ENCODE results near the gene YEATS2. TPM values are rescaled to one million over a fixed set of nuclear protein-coding genes. Genes with fewer than 3 reads are reported as not detected.

The YEATS2 gene
- total RNA-seq, 3 donors from 2014 or later, result 11.5 to 32.8 (median 26.6) TPM

- DNase-seq (ENCODE audit: low spot score in 2 of 2), result no peak
- Histone ChIP-seq H3K4me1 (no peaks in the 10 kb centered on the region), H3K36me3 (peaks cover 17% of the 10 kb centered on the region), H3K27ac (no peak overlapping the region), H3K9me3 (no peaks in the 10 kb centered on the region), H3K4me3 (no peak overlapping the region), H3K27me3 (no peaks in the 10 kb centered on the region)
- intact Hi-C loops (cut with DNase I; ENCODE audit: low total_unique reads), result no loop called here
- TF ChIP-seq POLR2A (IDR thresholded peaks at IDR 0.05) (no peak), POLR2AphosphoS5 (IDR thresholded peaks at IDR 0.05) (no peak)
Observed at GRCh38 chr3:183807209-183807728, 109.7 kb downstream of the YEATS2 start.

- intact Hi-C loops (cut with DNase I; ENCODE audit: low total_unique reads), result no loop called here
- Histone ChIP-seq H3K4me1 (no peaks in the 10 kb centered on the region), H3K9me3 (no peaks in the 10 kb centered on the region), H3K27ac (no peak overlapping the region), H3K4me3 (no peak overlapping the region), H3K36me3 (peaks cover 17% of the 10 kb centered on the region), H3K27me3 (no peaks in the 10 kb centered on the region)
- TF ChIP-seq POLR2A (IDR thresholded peaks at IDR 0.05) (no peak), CTCF (IDR thresholded peaks at IDR 0.05) (no peak)
- no peak for DNase-seq (ENCODE audit: low spot score in 2 of 2)
Observed at GRCh38 chr3:183807881-183808280, 110.3 kb downstream of the YEATS2 start.

- Histone ChIP-seq H3K4me1 (no peaks in the 10 kb centered on the region), H3K4me3 (no peak overlapping the region), H3K36me3 (peaks cover 17% of the 10 kb centered on the region), H3K27me3 (no peaks in the 10 kb centered on the region), H3K9me3 (no peaks in the 10 kb centered on the region), H3K27ac (no peak overlapping the region)
- DNase-seq (ENCODE audit: low spot score in 2 of 2), result no peak
- intact Hi-C loops (cut with DNase I; ENCODE audit: low total_unique reads), result no loop called here
- TF ChIP-seq POLR2A (IDR thresholded peaks at IDR 0.05) (no peak), POLR2AphosphoS5 (IDR thresholded peaks at IDR 0.05) (no peak), CTCF (IDR thresholded peaks at IDR 0.05) (no peak)
Observed at GRCh38 chr3:183808355-183808754, 110.8 kb downstream of the YEATS2 start.

GRCh38 chr3:183809270-183809669 is 111.7 kb downstream of the YEATS2 start:
- DNase-seq (ENCODE audit: low spot score in 2 of 2), result no peak
- Histone ChIP-seq H3K4me3 (no peak overlapping the region), H3K9me3 (no peaks in the 10 kb centered on the region), H3K4me1 (no peaks in the 10 kb centered on the region), H3K27me3 (no peaks in the 10 kb centered on the region), H3K27ac (no peak overlapping the region), H3K36me3 (peaks cover 9% of the 10 kb centered on the region)
- intact Hi-C loops (cut with DNase I; ENCODE audit: low total_unique reads), result no loop called here
- TF ChIP-seq CTCF (IDR thresholded peaks at IDR 0.05), result no peak
- no peak for TF ChIP-seq POLR2A (IDR thresholded peaks at IDR 0.05)
- TF ChIP-seq POLR2AphosphoS5 (IDR thresholded peaks at IDR 0.05), result no peak

GRCh38 chr3:183810643-183811594 is 113.3 kb downstream of the YEATS2 start:
- H3K27ac ChIP-seq, result no peak overlapping the region
- H3K36me3 ChIP-seq, result peaks cover 7% of the 10 kb centered on the region
- H3K27me3 ChIP-seq, result no peaks in the 10 kb centered on the region
- H3K4me3 ChIP-seq, result no peak overlapping the region
- DNase-seq (ENCODE audit: low spot score in 2 of 2), result no peak
- TF ChIP-seq POLR2AphosphoS5 (IDR thresholded peaks at IDR 0.05), result no peak
- TF ChIP-seq CTCF (IDR thresholded peaks at IDR 0.05), result no peak
- TF ChIP-seq POLR2A (IDR thresholded peaks at IDR 0.05), result no peak
- intact Hi-C loops (cut with DNase I; ENCODE audit: low total_unique reads), result no loop called here
- no peaks in the 10 kb centered on the region for H3K9me3 ChIP-seq
- no peaks in the 10 kb centered on the region for H3K4me1 ChIP-seq

Measured in breast epithelium (tissue), 4 donors.